ENCODE data around the gene HRCT1.
A peak's percentile ranks its signal among the peaks of the same experiment; 100 is the strongest.

- TF ChIP-seq CTCF (IDR thresholded peaks at IDR 0.05) (no peak), POLR2A (IDR thresholded peaks at IDR 0.05) (peak in 1 of 2 donors; percentile 14)
Observed at GRCh38 chr9:35923927-35924763, 18.1 kb downstream of the HRCT1 start.

Measured in adrenal gland (tissue), 5 donors.